Endodermal cell (in vitro differentiated cells): ENCODE measurements around the gene NBPF6. TPM values are rescaled to one million over a fixed set of nuclear protein-coding genes. Genes with fewer than 3 reads are reported as not detected.
"Not testable (repeated sequence)": the region's sequence is repeated elsewhere in the genome, so short reads cannot be mapped to it uniquely, and the experiment has no call there.

Experiments used
- DNase-seq: peaks from one replicate; pipeline ENCODE4 v3.0.0-alpha.2; 2017
- H3K27ac ChIP-seq: 2 replicates; pipeline ENCODE4 v1.5.1; 2013; ENCODE audit warnings: mild to moderate bottlenecking, low read depth, low read length, moderate library complexity
- H3K27me3 ChIP-seq: 2 replicates; pipeline ENCODE4 v1.6.1; 2013; ENCODE audit warnings: mild to moderate bottlenecking, low read length, moderate library complexity; ENCODE audit not compliant: insufficient read depth, control insufficient read depth, poor library complexity, severe bottlenecking
- H3K36me3 ChIP-seq: 2 replicates; pipeline ENCODE4 v1.7.0; 2013; ENCODE audit warnings: mild to moderate bottlenecking, low read length, moderate library complexity; ENCODE audit not compliant: control insufficient read depth, insufficient read depth
- H3K4me1 ChIP-seq: one replicate; pipeline ENCODE4 v1.7.0; 2013; ENCODE audit warnings: low read length; ENCODE audit not compliant: control insufficient read depth, insufficient read depth
- H3K4me3 ChIP-seq: 2 replicates; pipeline ENCODE4 v1.5.1; 2013; ENCODE audit warnings: mild to moderate bottlenecking, low read length, moderate library complexity
- H3K9ac ChIP-seq: 2 replicates; pipeline ENCODE4 v1.6.1; 2013; ENCODE audit warnings: mild to moderate bottlenecking, low read length, moderate library complexity; ENCODE audit not compliant: poor library complexity, severe bottlenecking; ENCODE audit errors: extremely low read depth
- H3K9me3 ChIP-seq: 2 replicates; pipeline ENCODE4 v1.6.1; 2013; ENCODE audit warnings: mild to moderate bottlenecking, low read length, moderate library complexity; ENCODE audit not compliant: control insufficient read depth
- H3K27ac Mint-ChIP-seq: 2 replicates; pipeline ENCODE4 v1.8.0; 2020; ENCODE audit warnings: mixed read lengths
- H3K27me3 Mint-ChIP-seq: 2 replicates; pipeline ENCODE4 v1.8.0; 2021; ENCODE audit warnings: mild to moderate bottlenecking, mixed read lengths; ENCODE audit not compliant: insufficient read depth
- H3K36me3 Mint-ChIP-seq: 2 replicates; pipeline ENCODE4 v1.8.0; 2020; ENCODE audit warnings: low read depth, mixed read lengths
- H3K4me1 Mint-ChIP-seq: 2 replicates; pipeline ENCODE4 v1.8.0; 2020; ENCODE audit warnings: mixed read lengths
- H3K4me3 Mint-ChIP-seq: 2 replicates; pipeline ENCODE4 v1.8.0; 2020; ENCODE audit warnings: mild to moderate bottlenecking, moderate library complexity, mixed read lengths
- H3K9me3 Mint-ChIP-seq: 2 replicates; pipeline ENCODE4 v1.8.0; 2020; ENCODE audit warnings: mild to moderate bottlenecking, mixed read lengths
- CTCF ChIP-seq: fragments of 200-600 bp; sonication (generic); conservative IDR thresholded peaks from 2 replicates; pipeline ENCODE4 v1.5.0; 2021; ENCODE audit warnings: antibody characterized with exemption, mild to moderate bottlenecking
- WGBS, 2 experiments: methylation state at CpG; one replicate each; pipeline versions ENCODE4 v1.1.5 to v1.1.7; 2013; ENCODE audit warnings: missing lambda C conversion rate in 2 of 2, mixed read lengths in 1 of 2; ENCODE audit not compliant: insufficient coverage in 1 of 2, insufficient read length in 1 of 2; 5-methylcytosine and 5-hydroxymethylcytosine counted together
- total RNA-seq, 2 donors: library from RNA; stranded (reverse); fragmentation: NEBNext Ultra II Directional in 1 of 2; extraction: Animal tissue kit (Norgen Biotek cat#: 25700) in 1 of 2; gene quantifications; 2 replicates in 1 of 2; 3 replicates in 1 of 2; pipeline ENCODE4 v1.2.1, GENCODE V29; 2021

NBPF6 gene
- total RNA-seq, 2 donors from 2014 or later: not detected

GRCh38 chr1:108467155-108467554 is 17.0 kb downstream of the NBPF6 start:
- not testable (repeated sequence) for H3K36me3 ChIP-seq, H3K27me3 Mint-ChIP-seq, H3K36me3 Mint-ChIP-seq, H3K4me1 ChIP-seq, H3K9ac ChIP-seq, DNase-seq, H3K27me3 ChIP-seq, H3K9me3 Mint-ChIP-seq, H3K27ac ChIP-seq, H3K4me1 Mint-ChIP-seq, H3K4me3 ChIP-seq, H3K4me3 Mint-ChIP-seq, H3K27ac Mint-ChIP-seq, H3K9me3 ChIP-seq
- WGBS, 2 experiments: no CpG with 5 or more reads among the region's 5 CpGs

- not testable (repeated sequence) for DNase-seq, H3K36me3 ChIP-seq, H3K36me3 Mint-ChIP-seq, H3K27ac ChIP-seq, H3K27ac Mint-ChIP-seq, H3K4me1 Mint-ChIP-seq, H3K4me1 ChIP-seq, H3K27me3 ChIP-seq, H3K4me3 ChIP-seq, H3K27me3 Mint-ChIP-seq, H3K4me3 Mint-ChIP-seq, H3K9ac ChIP-seq
- peaks cover 37% of the 10 kb centered on the region for H3K9me3 Mint-ChIP-seq
- 65 to 71% methylated on average over 2 to 4 of the region's 4 CpGs for WGBS, 2 experiments
- H3K9me3 ChIP-seq: peaks cover 22% of the 10 kb centered on the region
Observed at GRCh38 chr1:108470750-108471149, 20.6 kb downstream of the NBPF6 start.

- not testable (repeated sequence) for H3K36me3 ChIP-seq, H3K4me3 ChIP-seq, H3K4me1 ChIP-seq, H3K27ac ChIP-seq, H3K9ac ChIP-seq, H3K27ac Mint-ChIP-seq, H3K27me3 Mint-ChIP-seq, H3K36me3 Mint-ChIP-seq, H3K4me1 Mint-ChIP-seq, H3K4me3 Mint-ChIP-seq, H3K27me3 ChIP-seq, DNase-seq
- peaks cover 71% of the 10 kb centered on the region for H3K9me3 Mint-ChIP-seq
- peaks cover 32% of the 10 kb centered on the region for H3K9me3 ChIP-seq
- 74% methylated on average over 6 of the region's 6 CpGs; no CpG with 5 or more reads in 1 of the 2 experiments for WGBS, 2 experiments
Observed at GRCh38 chr1:108474516-108474915, 24.4 kb downstream of the NBPF6 start.

GRCh38 chr1:108478429-108479015 is 28.4 kb downstream of the NBPF6 start:
- DNase-seq: no peak
- no peak for TF ChIP-seq CTCF

More at GRCh38 chr1:108478429-108479015, 28.4 kb downstream of the NBPF6 start:
- H3K27ac ChIP-seq: no peak overlapping the region
- H3K27ac Mint-ChIP-seq: no peak overlapping the region
- no peak overlapping the region for H3K4me3 Mint-ChIP-seq
- H3K9me3 Mint-ChIP-seq: peaks cover 70% of the 10 kb centered on the region
- no peaks in the 10 kb centered on the region for H3K27me3 Mint-ChIP-seq
- no peaks in the 10 kb centered on the region for H3K27me3 ChIP-seq
- peaks cover 7% of the 10 kb centered on the region for H3K36me3 Mint-ChIP-seq
- peaks cover 24% of the 10 kb centered on the region for H3K9me3 ChIP-seq
- no peaks in the 10 kb centered on the region for H3K4me1 ChIP-seq
- no peaks in the 10 kb centered on the region for H3K4me1 Mint-ChIP-seq
- H3K4me3 ChIP-seq: peak overlapping the region; percentile 56
- H3K9ac ChIP-seq: no peak overlapping the region
- H3K36me3 ChIP-seq: no peaks in the 10 kb centered on the region
- WGBS, 2 experiments: 93% methylated on average over 2 of the region's 2 CpGs; no CpG with 5 or more reads in 1 of the 2 experiments
